Suprapubic skin (tissue), 4 donors: ENCODE results near the gene MBD6. TPM values are rescaled to one million over a fixed set of nuclear protein-coding genes. Genes with fewer than 3 reads are reported as not detected.

Experiments
- DNase-seq, 2 donors: peaks; one replicate each; pipeline ENCODE4 v3.0.0-alpha.2; 2019; ENCODE audit warnings: low spot score in 2 of 2
- H3K27ac ChIP-seq: fragments of 200-600 bp; sonication (generic); one replicate; pipeline ENCODE4 v1.5.1; 2019
- H3K27me3 ChIP-seq: fragments of 200-600 bp; sonication (generic); one replicate; pipeline ENCODE4 v1.5.1; 2019
- H3K36me3 ChIP-seq: fragments of 200-600 bp; sonication (generic); one replicate; pipeline ENCODE4 v1.5.1; 2019
- H3K4me1 ChIP-seq: fragments of 200-600 bp; sonication (generic); one replicate; pipeline ENCODE4 v1.5.1; 2019
- H3K4me3 ChIP-seq: fragments of 200-600 bp; sonication (generic); one replicate; pipeline ENCODE4 v1.5.1; 2019; ENCODE audit warnings: mild to moderate bottlenecking
- H3K9me3 ChIP-seq: fragments of 200-600 bp; sonication (generic); one replicate; pipeline ENCODE4 v1.5.1; 2019
- CTCF ChIP-seq, 2 donors: fragments of 200-600 bp in 1 of 2; fragments of 450-650 bp in 1 of 2; sonication (generic) in 1 of 2; IDR thresholded peaks; one replicate each; pipeline ENCODE4 v1.5.1; 2016 to 2019; ENCODE audit warnings: antibody characterized with exemption in 2 of 2, mild to moderate bottlenecking in 1 of 2, moderate library complexity in 1 of 2
- EP300 ChIP-seq: sonication (generic); formaldehyde crosslinking; IDR thresholded peaks from one replicate; pipeline ENCODE4 v1.6.1; 2017; ENCODE audit warnings: antibody characterized with exemption
- POLR2A ChIP-seq, 2 donors: fragments of 450-650 bp; IDR thresholded peaks; one replicate each; pipeline ENCODE4 v1.6.1; 2017; ENCODE audit warnings: antibody characterized with exemption in 2 of 2, mild to moderate bottlenecking in 2 of 2, moderate library complexity in 2 of 2
- POLR2AphosphoS5 ChIP-seq, 3 donors: sonication (generic); formaldehyde crosslinking; IDR thresholded peaks; one replicate each; pipeline ENCODE4 v1.6.1; 2017; ENCODE audit warnings: antibody characterized with exemption in 3 of 3
- WGBS: methylation state at CpG from one replicate; pipeline ENCODE4 v1.1.5; 2018; 5-methylcytosine and 5-hydroxymethylcytosine counted together
- total RNA-seq, 4 donors: library from RNA; depleted of rRNA; stranded (reverse); fragments of >200 nt; gene quantifications; one replicate each; pipeline ENCODE4 v1.1.0, GENCODE V29; 2016

Gene MBD6
- total RNA-seq, 4 donors from 2014 or later, result 24.4 to 92.9 (median 36.8) TPM

DNA sequence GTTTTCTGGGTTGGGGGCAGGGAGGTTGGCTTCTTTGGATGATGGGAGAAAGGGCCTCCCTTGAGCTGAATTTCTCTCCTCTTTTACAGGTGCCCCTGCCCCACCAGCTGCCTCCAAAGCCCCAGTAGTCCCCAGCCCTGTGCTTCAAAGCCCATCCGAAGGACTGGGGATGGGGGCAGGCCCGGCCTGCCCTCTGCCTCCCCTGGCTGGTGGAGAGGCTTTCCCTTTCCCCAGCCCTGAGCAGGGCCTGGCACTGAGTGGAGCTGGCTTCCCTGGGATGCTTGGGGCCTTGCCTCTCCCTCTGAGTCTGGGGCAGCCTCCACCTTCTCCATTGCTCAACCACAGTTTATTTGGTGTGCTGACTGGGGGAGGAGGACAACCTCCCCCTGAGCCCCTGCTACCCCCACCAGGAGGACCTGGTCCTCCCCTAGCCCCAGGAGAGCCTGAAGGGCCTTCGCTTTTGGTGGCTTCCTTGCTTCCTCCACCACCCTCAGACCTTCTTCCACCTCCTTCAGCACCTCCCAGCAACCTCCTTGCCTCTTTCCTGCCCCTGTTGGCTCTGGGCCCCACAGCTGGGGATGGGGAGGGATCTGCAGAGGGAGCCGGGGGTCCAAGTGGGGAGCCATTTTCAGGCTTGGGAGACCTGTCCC, 4.0 kb downstream of the MBD6 start:
- 70% methylated on average over 2 of the region's 4 CpGs for WGBS

DNA sequence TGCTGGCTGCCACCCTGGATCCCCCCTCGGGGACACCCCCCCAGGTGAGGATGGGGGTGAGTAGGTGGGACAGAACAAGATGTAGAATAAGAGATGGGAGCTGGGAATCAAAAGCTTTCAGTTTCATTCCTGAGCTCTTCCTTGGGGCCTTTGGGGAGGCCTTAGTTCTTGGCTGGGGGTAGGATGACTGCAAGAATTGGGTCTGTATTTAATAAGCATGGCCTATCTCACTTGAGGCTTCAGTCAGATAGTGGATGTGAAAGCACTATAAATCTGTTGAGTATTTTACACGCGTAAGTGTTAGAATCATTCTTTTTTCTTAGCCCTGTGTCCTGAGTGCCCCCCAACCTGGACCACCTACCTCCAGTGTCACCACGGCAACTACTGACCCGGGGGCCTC, 4.6 kb downstream of the MBD6 start:
- no peak for DNase-seq
- 67% methylated on average over 5 of the region's 5 CpGs for WGBS
- Histone ChIP-seq H3K4me1 (peaks cover 31% of the 10 kb centered on the region), H3K27ac (no peak overlapping the region), H3K4me3 (no peak overlapping the region), H3K9me3 (no peaks in the 10 kb centered on the region), H3K36me3 (peaks cover 71% of the 10 kb centered on the region), H3K27me3 (no peaks in the 10 kb centered on the region)
- TF ChIP-seq POLR2A (IDR thresholded peaks at IDR 0.05), result no peak

More for the DNA sequence above, 4.0 kb downstream of the MBD6 start:
- Histone ChIP-seq H3K27ac (no peak overlapping the region), H3K27me3 (no peaks in the 10 kb centered on the region), H3K4me3 (no peak overlapping the region), H3K36me3 (peaks cover 65% of the 10 kb centered on the region), H3K4me1 (peaks cover 37% of the 10 kb centered on the region), H3K9me3 (no peaks in the 10 kb centered on the region)
- TF ChIP-seq CTCF (IDR thresholded peaks at IDR 0.05) (no peak), EP300 (no peak), POLR2A (IDR thresholded peaks at IDR 0.05) (no peak), POLR2AphosphoS5 (IDR thresholded peaks at IDR 0.05) (no peak)
- DNase-seq, result no peak

DNA sequence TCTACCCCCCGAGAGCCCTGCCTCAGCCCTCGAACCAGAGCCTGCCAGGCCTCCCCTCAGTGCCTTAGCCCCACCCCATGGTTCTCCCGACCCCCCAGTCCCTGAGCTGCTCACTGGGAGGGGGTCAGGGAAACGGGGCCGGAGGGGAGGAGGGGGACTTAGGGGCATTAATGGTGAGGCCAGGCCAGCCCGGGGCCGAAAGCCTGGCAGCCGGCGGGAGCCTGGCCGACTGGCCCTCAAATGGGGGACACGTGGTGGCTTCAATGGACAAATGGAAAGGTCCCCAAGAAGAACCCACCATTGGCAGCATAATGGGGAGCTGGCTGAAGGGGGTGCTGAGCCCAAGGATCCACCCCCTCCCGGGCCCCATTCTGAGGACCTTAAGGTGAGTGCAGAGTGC, 5.6 kb downstream of the MBD6 start:
- WGBS, result 81% methylated on average over 12 of the region's 12 CpGs

DNA sequence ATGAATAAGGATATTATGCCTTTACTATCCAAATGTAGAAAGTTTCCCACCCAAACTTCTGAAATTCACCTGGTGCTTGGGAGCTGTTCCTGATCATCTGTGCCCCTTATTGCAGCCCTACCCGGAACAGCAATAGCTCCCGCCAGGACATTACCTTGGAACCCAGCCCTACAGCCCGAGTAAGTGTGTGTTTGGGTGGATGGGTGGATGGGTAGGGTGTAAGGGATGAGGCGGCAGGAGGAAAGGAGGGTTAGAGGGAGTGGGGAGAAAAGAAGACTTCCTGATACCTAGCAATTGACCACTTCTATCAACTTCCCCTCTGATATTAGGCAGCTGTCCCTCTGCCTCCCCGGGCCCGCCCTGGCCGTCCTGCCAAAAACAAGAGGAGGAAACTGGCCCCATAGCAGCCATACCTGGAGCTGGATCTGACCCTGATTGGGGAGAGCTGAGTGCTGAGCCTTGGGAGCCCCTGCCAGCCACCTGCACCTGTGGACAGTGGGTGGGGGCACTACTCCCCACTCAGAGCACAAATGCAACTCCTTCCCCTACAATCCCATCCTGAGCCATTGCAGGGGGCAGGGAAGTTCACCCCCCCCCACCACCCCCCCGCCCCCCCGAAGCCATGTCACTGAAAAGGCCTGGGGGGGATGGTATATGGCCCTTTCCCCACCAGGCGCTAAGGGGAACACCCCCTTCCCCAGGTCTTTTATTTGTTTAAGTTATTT, 6.4 kb downstream of the MBD6 start:
- DNase-seq, result no peak
- no peak overlapping the region for H3K4me3 ChIP-seq
- no peaks in the 10 kb centered on the region for H3K9me3 ChIP-seq
- WGBS, result 70% methylated on average over 10 of the region's 10 CpGs
- H3K4me1 ChIP-seq, result peaks cover 19% of the 10 kb centered on the region
- H3K27ac ChIP-seq, result no peak overlapping the region
- peaks cover 89% of the 10 kb centered on the region for H3K36me3 ChIP-seq
- no peaks in the 10 kb centered on the region for H3K27me3 ChIP-seq
- TF ChIP-seq EP300, result no peak
- TF ChIP-seq CTCF (IDR thresholded peaks at IDR 0.05), result no peak
- TF ChIP-seq POLR2A (IDR thresholded peaks at IDR 0.05), result no peak

More for the DNA sequence above, 5.6 kb downstream of the MBD6 start:
- no peaks in the 10 kb centered on the region for H3K27me3 ChIP-seq
- no peaks in the 10 kb centered on the region for H3K9me3 ChIP-seq
- TF ChIP-seq POLR2A (IDR thresholded peaks at IDR 0.05) (no peak), POLR2AphosphoS5 (IDR thresholded peaks at IDR 0.05) (no peak), EP300 (no peak), CTCF (IDR thresholded peaks at IDR 0.05) (no peak)
- peaks cover 81% of the 10 kb centered on the region for H3K36me3 ChIP-seq
- no peak overlapping the region for H3K4me3 ChIP-seq
- DNase-seq, result no peak
- H3K4me1 ChIP-seq, result peaks cover 27% of the 10 kb centered on the region
- H3K27ac ChIP-seq, result no peak overlapping the region

- peaks cover 98% of the 10 kb centered on the region for H3K36me3 ChIP-seq
Observed at GRCh38 chr12:57529831-57530230, 7.2 kb downstream of the MBD6 start.

More at GRCh38 chr12:57529831-57530230, 7.2 kb downstream of the MBD6 start:
- H3K9me3 ChIP-seq, result no peaks in the 10 kb centered on the region
- H3K27me3 ChIP-seq, result no peaks in the 10 kb centered on the region
- no peak for DNase-seq
- H3K4me1 ChIP-seq, result peaks cover 11% of the 10 kb centered on the region
- H3K27ac ChIP-seq, result no peak overlapping the region
- no peak for TF ChIP-seq POLR2A (IDR thresholded peaks at IDR 0.05)
- no peak for TF ChIP-seq CTCF (IDR thresholded peaks at IDR 0.05)
- TF ChIP-seq POLR2AphosphoS5 (IDR thresholded peaks at IDR 0.05), result no peak
- TF ChIP-seq EP300, result no peak
- H3K4me3 ChIP-seq, result no peak overlapping the region
- WGBS, result 70% methylated on average over 6 of the region's 6 CpGs
